Type B pancreatic cell (in vitro differentiated cells): Measurements from ENCODE around the gene DIPK1A. TPM values are rescaled to one million over a fixed set of nuclear protein-coding genes. Genes with fewer than 3 reads are reported as not detected.

ENCODE experiments used
- DNase-seq: peaks from one replicate; pipeline ENCODE4 v3.0.0; 2021; ENCODE audit warnings: mixed read lengths; ENCODE audit not compliant: unreplicated experiment; ENCODE audit errors: extremely low spot score
- H3K27ac Mint-ChIP-seq: 2 replicates; pipeline ENCODE4 v1.8.0; 2021; ENCODE audit warnings: mild to moderate bottlenecking, mixed read lengths
- H3K27me3 Mint-ChIP-seq: 2 replicates; pipeline ENCODE4 v1.8.0; 2021; ENCODE audit warnings: mixed read lengths
- H3K36me3 Mint-ChIP-seq: 2 replicates; pipeline ENCODE4 v1.8.0; 2021; ENCODE audit warnings: mixed read lengths
- H3K4me1 Mint-ChIP-seq: one replicate; pipeline ENCODE4 v1.8.0; 2021; ENCODE audit warnings: mixed read lengths; ENCODE audit not compliant: unreplicated experiment
- H3K4me3 Mint-ChIP-seq: 2 replicates; pipeline ENCODE4 v1.8.0; 2021; ENCODE audit warnings: mild to moderate bottlenecking, mixed read lengths
- H3K9me3 Mint-ChIP-seq: 2 replicates; pipeline ENCODE4 v1.8.0; 2021; ENCODE audit warnings: mixed read lengths
- total RNA-seq: library from RNA; stranded (reverse); gene quantifications from 2 replicates; pipeline ENCODE4 v1.2.1, GENCODE V29; 2021; ENCODE audit warnings: low replicate concordance
- TF ChIP-seq, protein P1 (sequence below): fragments of 200-600 bp; sonication (generic); conservative IDR thresholded peaks from 2 replicates; pipeline ENCODE4 v1.5.0; 2021; ENCODE audit warnings: antibody characterized with exemption, mild to moderate bottlenecking

The DIPK1A gene
- total RNA-seq, 1 donor from 2014 or later = 4.6 TPM

DNA sequence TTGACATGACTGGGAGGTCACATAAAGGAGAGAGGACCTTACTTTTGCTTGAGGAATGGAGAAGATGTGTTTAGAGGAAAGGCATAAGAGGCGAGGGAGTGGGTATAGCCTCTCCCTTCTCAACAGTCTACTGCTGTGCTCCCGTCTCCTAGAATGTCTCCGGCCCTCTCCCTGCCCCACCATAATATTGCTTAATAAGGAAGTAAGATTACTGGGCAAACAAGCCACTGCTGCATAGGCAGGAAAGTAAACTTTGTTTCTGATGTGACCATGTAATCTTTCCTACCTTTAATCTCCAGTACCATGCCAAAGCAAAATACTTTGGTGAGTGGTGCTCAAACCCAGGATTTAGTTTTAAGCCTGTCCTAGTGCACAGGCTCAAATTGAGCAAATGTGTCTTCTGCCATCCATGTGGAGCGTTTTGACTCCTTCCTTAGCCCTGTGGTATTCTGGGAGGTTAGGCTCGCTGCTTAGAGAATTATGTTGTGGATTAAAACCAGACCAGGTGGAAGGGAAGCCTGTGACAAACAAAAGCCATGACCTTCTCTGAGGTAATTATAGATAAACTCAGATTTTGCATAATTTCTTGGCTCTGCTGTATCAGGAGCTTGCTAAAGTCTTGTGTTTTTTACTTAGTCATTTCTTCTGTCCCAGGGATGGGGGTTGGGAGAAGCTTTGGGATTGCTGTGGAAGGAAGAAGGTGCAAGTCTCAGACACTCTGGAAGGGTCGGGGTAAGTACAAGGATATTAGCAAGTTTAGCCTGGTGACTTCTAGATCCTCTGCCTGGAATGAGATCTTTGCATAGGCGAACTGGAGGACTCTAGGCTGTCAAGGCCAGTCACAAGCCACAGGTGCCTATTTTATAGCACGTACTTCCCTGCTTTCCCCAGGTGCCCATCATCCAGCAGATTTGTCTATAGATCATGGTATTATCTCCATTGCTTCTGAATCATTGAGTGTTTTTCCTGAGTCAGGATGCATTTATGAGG is 34.5 kb upstream of the DIPK1A start:
- Mint-ChIP-seq H3K4me1 (peaks cover 7% of the 10 kb centered on the region), H3K9me3 (no peaks in the 10 kb centered on the region), H3K27me3 (no peaks in the 10 kb centered on the region), H3K27ac (peak overlapping the region; percentile 65), H3K4me3 (no peak overlapping the region), H3K36me3 (no peaks in the 10 kb centered on the region)
- TF ChIP-seq, protein P1, sequence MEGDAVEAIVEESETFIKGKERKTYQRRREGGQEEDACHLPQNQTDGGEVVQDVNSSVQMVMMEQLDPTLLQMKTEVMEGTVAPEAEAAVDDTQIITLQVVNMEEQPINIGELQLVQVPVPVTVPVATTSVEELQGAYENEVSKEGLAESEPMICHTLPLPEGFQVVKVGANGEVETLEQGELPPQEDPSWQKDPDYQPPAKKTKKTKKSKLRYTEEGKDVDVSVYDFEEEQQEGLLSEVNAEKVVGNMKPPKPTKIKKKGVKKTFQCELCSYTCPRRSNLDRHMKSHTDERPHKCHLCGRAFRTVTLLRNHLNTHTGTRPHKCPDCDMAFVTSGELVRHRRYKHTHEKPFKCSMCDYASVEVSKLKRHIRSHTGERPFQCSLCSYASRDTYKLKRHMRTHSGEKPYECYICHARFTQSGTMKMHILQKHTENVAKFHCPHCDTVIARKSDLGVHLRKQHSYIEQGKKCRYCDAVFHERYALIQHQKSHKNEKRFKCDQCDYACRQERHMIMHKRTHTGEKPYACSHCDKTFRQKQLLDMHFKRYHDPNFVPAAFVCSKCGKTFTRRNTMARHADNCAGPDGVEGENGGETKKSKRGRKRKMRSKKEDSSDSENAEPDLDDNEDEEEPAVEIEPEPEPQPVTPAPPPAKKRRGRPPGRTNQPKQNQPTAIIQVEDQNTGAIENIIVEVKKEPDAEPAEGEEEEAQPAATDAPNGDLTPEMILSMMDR = no peak
- no peak for DNase-seq

DNA sequence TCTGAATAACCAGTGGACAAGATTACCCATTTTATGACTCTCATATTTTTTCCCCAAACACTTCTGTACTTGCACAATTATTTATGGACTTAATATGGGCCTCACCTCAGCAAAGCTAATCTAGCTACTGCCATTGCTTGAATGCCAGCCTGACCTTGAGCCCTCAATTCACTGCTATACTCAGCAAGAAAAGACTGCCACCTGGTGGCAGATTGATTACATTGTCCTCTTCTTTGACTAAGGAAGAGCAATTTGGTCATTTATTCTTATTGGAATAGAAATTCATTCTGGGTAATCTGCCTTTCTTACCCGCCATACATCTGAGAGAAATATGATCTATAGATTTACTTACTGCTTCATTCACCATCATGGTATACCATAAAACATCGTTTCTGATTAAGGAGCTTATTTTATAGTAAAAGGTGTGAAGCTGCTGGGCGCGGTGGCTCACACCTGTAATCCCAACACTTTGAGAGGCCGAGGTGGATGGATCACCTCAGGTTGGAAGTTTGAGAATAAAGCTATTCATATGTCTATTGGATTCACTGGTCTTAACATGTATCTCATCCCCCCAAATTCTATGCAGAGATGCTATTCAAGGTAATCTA is 32.9 kb upstream of the DIPK1A start:
- TF ChIP-seq, protein P1 = peak; percentile 93
- no peaks in the 10 kb centered on the region for H3K27me3 Mint-ChIP-seq
- DNase-seq = no peak

DNA sequence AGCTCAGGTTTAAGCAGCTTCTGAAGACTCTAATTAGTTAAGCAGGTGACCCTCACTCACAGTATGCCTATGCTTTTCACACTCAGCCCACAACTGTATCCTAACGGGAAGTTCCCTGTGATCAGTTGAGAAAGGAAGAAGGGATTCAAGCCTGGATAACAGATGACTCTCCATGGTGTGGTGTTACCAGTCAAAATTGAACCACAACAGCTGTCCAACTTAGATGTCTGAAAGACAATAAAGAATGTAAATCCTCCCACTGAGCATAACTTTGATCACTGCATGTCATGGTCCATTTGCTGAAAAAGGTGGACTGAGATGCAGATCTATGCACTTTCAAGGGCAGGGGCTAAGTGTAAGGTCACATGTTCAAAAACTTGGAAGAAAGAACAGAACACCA is 32.3 kb upstream of the DIPK1A start:
- Mint-ChIP-seq H3K4me1 (no peaks in the 10 kb centered on the region), H3K4me3 (no peak overlapping the region), H3K9me3 (no peaks in the 10 kb centered on the region), H3K27me3 (no peaks in the 10 kb centered on the region), H3K27ac (peak overlapping the region; percentile 13), H3K36me3 (no peaks in the 10 kb centered on the region)
- TF ChIP-seq, protein P1 = no peak
- DNase-seq = no peak

More for the DNA sequence above, 32.9 kb upstream of the DIPK1A start:
- Mint-ChIP-seq H3K9me3 (no peaks in the 10 kb centered on the region), H3K36me3 (no peaks in the 10 kb centered on the region), H3K27ac (peak overlapping the region; percentile 13), H3K4me1 (no peaks in the 10 kb centered on the region), H3K4me3 (no peak overlapping the region)

DNA sequence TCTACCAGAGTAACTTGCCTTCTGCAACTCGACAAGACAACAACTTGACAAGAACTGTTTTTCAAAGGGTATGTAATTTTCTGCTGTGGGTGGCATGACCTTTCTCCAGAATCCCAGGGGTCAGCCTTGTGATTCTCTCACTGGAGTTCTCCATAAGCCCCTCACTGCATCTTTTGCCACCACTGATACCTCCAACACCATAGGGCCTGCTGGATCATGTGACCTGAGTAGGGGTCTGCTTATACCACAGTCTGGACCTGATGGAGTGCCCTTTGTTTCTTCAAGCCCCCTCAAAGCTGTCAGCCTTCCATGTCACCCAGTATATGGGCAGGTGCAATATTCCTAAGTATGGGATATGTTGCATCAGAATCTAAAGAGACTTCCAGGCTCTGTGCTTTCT is 31.6 kb upstream of the DIPK1A start:
- no peak overlapping the region for H3K27ac Mint-ChIP-seq
- TF ChIP-seq, protein P1 = no peak
- no peaks in the 10 kb centered on the region for H3K9me3 Mint-ChIP-seq
- no peak for DNase-seq
- H3K27me3 Mint-ChIP-seq = no peaks in the 10 kb centered on the region
- H3K4me1 Mint-ChIP-seq = no peaks in the 10 kb centered on the region
- H3K4me3 Mint-ChIP-seq = no peak overlapping the region
- no peaks in the 10 kb centered on the region for H3K36me3 Mint-ChIP-seq

DNA sequence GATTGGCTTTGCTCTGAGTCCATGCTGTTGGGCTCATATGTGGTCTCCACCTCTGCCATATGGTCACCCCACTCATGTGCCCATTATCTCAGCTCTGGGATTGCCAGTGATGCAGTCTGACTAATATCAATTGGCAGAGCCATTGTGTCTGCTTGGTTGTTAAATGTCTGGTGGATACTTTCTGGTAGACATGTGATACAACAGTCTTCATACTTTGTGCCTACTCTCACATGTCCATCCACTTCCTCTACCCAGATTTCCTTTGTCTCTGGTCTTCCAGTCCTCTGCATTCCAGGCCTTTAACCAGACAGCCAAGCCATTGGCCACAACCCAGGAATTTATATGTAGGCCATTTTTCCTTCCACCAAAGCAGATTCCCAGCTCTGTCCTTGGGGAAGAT is 30.8 kb upstream of the DIPK1A start:
- TF ChIP-seq, protein P1 = no peak
- Mint-ChIP-seq H3K27ac (no peak overlapping the region), H3K36me3 (no peaks in the 10 kb centered on the region), H3K4me1 (no peaks in the 10 kb centered on the region), H3K9me3 (no peaks in the 10 kb centered on the region), H3K4me3 (no peak overlapping the region), H3K27me3 (no peaks in the 10 kb centered on the region)
- no peak for DNase-seq
